ENCODE measurements around the gene DYNC2H1.

DYNC2H1 gene

DNA sequence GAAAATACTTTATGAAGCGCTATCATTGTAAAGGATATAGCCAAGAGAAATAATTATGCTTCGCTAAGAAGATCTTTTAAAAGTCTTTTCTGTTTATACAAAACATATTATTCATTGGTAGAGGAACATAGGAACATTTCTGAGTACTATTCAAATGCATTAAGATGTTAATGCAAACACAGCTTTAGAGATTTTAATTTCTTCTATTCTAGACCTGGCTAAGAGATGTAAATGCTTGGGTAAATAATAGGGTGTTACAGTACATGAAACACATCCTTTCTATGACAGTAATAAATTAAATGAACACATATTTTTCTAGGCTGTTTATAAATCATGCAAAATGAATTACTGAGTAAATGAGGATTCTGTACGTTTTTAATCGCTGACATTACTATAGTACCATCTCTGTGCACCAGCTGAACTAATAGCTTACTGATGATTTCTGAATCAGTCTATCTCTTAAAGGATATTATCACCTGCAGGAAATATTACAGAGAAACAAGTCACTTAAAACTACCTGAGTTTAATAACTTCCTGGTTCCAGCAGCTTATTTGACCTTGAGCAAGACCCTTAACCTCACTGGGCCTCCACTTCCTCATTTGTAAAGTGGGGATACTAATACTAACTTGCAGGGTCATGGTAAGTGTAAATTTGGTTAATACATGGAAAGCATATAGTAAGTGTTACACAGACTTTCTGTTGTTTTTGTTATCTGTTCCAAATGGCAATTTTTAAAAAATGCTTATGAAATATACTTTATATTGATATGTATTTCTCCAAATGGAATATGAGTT is 344.9 kb downstream of the DYNC2H1 start:
- DNase-seq = no peak

DNA sequence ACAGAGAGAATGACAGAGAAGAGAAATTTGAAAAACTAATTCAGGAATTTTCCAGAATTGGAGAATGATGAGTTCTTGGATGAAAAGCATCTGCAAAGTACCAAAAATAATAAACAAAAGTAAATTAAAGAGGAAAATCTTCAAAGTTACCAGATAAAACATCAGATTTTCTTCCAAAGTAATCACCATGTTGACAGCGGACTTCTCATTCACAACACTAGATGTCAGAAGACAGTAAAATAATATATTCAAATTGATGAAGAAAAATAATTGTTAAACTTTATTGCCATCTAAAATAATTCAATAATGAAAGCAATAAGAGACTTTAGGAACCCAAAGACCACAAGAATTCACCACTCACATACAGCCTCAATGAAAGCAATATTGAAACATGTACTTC is 355.2 kb downstream of the DYNC2H1 start:
- no peak for DNase-seq

DNA sequence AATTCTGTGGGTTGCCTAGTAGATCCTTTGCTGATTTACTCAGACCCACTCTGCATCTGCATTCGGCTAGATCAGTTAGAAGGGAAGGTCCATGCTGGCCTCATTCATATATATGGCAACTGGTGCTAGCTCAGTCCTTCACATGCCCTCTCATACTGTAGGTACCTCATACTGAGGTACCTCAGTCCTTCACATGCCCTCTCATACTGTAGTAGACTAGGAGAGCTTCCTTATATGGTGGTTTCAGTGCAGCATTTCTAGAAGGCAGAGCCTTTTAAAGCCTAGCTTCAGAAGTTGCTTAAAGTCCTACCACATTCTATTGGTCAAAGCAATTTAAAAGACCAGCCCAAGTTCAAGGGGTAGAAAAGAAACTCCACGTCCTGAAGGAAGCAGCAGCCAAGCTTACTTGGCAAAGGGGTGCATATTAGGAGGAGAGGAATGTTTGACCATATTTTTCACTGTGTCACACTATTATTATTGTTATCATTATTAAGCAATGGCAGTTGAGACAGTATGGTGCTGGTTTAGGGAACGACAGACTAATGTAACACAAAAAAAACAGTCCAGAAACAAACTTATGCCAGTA is 356.4 kb downstream of the DYNC2H1 start:
- no peak for DNase-seq

DNA sequence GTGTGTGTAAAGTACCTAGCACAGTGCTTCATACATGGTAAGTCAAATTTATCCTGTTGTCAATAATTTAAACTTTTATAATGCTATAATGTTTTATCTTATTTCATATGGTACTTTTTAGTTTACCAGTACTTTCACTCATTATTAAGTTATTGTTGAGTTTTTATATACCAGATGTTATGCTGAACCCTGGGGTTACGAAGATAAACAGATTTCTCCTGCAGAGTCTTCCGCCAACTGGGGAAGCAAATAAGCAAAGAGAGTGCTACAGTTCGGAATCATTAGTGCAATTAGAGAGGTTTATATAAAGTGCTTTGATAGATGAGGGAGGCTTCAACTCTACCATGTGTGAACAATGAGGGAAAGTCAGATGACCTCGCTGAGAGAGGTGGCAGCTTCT is 362.3 kb downstream of the DYNC2H1 start:
- no peak for DNase-seq

DNA sequence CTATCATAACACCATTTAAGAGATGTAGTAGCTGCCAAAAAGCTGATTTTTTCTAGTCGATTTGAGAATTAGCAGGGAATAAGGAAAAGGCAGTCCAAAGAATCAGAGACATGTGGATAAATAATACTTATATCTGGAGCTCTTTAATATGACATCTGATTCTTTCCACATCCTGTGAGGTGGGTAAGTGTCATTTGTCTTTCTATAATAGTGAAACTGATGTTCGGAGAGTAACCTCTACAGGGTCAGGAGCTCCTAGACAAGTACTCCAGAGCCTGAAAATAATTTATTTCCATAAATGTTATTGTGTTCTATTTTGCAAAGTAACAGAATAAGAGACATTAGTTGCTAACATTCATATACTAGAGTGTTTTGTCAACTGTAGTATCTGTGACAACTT is 367.6 kb downstream of the DYNC2H1 start:
- DNase-seq = no peak

DNA sequence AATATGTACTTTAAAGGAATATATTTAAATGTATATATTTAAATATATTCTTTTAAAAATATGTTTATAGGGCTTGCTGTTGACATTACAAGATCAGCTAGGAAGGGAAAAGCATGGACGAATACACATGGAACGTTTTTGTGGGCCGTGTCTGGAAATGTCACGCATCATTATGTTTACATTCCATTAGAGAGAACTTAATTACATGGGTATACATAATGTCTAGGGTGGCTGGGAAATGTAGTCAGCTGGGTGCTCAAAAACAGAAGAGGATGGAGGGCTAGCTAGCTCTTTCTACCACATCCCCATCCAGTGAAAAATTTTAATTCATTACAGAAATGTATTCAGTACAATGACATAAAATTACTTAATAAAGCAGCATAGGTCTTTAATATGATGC is 371.2 kb downstream of the DYNC2H1 start:
- no peak for DNase-seq

DNA sequence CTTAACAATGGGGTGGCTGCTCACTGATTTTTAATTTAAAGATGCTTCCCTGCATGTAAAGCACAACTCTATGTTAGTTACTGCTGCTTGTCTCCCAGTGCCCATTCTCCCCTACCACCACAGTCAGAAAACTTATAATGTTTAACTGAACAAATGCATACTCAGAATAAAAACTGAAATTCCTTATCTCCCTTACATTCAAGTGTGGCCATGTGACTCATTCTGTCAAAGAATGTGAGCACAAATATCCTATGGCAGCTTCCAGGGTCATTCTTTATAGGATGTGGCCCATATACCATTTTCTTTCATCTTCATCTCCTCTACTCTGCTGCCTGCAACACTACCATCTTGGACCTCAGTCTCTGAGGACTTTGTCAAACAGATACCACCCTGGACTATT is 374.8 kb downstream of the DYNC2H1 start:
- DNase-seq = no peak

DNA sequence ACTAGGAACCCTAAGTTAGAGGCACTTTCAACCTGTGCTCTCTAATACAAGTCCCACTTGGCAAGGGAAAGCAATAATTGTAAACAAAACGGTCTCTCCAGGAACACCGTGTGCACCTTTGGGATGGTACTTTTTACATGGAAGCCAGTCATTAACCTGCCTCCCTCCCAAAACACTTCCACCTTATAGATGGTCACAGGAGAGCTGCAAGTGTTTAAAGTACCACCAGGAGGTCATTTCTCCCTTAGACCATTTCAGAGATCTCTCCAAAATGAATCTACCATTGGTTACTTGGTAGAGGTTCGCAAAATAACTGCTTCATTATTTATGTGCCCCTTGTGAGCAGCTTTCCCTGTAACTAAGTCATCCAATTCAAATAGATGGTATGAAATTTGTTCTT is 375.3 kb downstream of the DYNC2H1 start:
- no peak for DNase-seq

DNA sequence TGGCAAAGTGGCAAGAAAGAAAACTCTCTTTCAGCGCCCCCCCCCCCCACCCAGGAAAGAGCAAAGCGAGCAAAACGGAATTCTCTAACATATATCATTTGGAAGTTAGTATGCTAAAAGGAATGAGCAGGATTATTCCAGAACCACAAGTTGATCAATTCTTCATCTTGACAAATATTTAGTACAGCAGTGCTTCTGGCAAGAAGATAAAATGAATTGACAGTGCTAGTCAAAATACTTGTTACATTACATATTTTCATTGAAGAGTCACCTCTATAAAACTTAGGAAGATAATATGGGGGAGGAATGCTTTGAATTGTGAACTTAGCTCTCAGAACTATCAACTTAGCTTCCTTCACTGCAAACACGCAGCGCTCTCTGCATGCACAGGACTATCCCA is 377.4 kb downstream of the DYNC2H1 start:
- no peak for DNase-seq

DNA sequence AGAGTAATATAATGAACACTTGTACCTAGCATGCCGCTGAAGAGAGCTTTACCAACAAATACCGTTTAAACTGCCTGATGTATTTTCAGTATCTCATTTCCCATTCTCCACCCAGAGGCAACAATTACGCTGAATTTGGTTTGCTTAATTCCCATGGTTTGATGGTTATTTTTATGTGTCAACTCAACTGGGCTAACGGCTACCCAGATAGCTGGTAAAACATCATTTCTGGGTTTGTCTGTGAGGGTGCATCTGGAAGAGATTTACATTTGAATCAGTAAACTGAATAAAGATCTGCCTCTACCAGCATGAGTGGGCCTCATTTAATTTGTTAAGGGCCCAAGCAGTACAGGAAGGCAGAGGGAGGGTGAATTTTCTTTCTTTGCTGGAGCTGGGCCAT is 377.9 kb downstream of the DYNC2H1 start:
- DNase-seq = no peak

DNA sequence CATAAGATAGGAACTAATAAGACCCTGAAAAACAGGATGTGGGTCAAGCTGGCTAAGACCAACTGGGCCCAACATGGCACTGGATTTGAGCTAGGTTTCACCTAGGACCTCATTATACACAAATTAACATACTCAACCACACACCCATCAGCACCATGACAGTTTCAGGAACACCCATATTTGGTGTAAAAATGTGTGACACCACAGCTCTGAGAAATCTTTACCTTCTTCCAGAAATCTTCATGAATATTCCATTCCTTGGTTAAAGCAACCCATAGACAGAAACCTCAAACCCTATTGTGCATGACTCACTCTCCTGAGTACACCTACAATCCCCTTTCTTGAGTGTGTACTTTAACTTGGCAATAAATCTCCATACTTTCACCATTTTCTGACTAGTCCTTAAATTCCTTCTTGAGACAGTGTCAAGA is 378.8 kb downstream of the DYNC2H1 start:
- DNase-seq = no peak

DNA sequence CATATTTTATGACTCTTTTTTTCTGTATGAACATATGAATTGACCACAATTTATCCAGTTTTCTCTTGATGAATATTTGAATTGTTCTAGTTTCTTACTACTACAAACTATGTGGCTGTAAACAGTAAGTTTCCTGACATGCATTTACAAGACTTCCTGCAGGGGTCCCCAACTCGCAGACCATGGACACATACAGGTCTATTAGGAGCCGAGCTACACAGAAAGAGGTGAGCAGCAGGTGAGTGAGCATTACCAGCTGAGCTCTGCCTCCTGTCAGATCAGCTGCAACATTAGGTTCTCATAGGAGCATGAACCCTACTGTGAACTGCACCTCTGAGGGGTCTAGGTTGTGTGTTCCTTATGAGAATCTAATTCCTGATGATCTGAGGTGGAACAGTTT is 379.4 kb downstream of the DYNC2H1 start:
- no peak for DNase-seq

DNA sequence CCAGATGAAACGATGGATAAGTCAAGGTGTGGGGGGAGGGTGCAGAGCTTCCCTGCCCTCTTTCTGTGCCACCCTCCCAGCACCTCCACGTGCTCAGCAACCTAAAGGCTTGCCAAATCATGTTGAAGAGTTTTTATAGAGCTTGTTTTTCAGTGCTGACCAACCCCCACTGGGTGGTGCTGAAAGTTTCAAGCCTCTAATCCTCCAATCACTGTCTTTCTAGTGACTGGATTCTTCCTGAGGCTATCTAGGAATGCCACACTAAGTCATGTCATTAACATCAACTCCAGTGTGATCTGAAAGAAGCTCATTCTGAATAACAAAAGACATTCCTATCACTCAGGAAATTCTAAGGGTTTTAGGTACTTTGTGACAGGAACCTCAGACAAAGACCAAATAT is 382.6 kb downstream of the DYNC2H1 start:
- DNase-seq = no peak

DNA sequence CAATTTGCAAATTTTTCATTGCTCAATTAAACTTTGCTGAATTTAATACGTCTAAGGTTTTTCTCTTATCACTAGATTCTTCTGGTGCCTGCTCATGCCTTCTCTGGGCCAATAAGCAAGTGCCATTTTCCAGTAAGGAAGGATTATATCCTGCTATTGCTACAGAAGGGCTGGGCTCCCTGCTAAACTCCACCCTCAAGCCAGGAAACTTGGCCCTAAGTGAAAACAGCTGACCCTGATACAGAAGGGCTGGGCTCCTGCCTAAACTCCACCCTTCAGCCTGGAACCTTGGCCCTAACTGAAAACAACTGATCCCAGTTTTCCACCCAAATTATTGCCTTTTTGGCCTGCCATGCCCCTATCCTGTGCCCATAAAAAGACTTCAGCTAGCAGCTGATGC is 385.3 kb downstream of the DYNC2H1 start:
- no peak for DNase-seq

DNA sequence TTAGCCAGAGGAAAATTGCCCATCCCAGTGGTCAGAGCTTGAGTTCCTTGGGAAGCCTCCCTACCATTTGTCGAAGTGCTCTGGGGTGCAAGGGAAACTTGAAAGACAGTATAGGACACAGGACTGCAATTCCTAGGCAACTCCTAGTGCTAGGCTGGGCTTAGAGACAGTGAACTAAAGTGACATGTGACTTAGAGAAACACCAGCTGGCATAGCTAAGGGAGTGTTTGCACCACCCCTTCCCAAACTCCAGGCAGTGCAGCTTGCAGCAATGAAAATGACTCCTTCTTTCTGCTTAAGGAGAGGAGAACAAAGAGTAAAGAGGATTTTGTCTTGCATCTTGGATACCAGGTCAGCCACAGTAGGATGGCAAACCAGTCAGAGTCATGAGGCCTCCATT is 388.0 kb downstream of the DYNC2H1 start:
- DNase-seq = no peak

DNA sequence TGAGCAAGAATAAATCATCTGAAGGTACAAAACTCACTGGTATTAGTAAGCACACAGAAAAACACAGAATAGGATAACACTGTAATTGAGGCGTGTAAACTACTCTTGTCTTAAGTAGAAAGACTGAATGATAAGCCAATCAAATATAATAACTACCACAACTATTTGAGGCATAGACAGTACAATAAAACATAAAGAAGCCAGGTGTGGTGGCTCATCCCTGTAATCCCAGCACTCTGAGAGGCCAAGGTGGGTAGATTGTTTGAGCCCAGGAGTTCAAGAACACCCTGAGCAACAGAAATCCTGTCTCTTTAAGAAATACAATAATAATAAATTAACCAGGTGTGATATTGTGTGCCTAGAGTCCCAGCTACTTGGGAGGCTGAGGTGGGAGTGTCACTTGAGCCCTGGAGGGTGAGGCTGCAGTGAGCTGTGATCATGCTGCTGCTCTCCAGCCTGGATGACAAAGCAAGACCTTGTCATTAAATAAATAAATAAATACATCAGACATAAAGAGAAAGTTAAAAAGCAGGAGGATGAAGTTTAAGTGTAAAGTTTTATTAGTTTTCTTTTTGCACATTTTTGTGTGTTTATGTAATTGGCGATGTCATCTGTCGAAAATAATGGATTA is 390.6 kb downstream of the DYNC2H1 start:
- DNase-seq = no peak

DNA sequence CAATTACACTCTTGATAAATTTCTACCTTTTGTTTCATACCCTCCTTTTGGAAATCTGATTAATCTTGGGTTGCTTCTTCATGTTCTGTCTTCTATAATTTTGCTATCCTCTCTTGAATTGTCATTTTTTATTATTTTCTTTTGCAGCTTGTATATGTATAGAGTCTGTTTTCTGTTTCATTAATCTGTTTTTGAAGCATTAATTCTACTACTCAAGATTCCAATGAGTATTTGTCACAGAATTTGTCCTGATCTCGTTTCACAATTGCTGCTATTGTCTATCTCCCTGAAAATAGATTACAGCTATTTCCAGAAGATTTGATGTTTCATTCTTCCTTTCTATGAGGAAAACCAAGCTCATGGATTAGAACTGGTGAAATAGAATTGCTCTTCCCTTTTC is 406.1 kb downstream of the DYNC2H1 start:
- no peak for DNase-seq

DNA sequence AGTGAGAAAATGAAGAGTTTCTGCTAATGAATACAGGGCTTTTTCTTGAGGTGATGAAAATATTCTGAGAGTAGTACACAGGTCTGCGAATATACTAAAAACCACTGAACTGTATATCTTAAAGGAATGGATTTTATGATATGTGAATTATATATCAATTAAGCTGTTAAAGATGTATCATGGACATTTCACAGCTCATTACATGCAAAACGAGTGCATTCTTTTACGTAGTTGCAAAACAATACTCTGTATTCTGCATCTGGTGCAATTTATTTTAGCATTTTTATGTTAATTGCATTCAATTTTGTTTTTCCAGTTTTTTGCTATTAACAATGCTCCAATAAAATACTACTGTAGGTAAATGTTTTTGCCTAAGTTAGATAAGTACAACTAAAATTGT is 411.6 kb downstream of the DYNC2H1 start:
- no peak for DNase-seq

DNA sequence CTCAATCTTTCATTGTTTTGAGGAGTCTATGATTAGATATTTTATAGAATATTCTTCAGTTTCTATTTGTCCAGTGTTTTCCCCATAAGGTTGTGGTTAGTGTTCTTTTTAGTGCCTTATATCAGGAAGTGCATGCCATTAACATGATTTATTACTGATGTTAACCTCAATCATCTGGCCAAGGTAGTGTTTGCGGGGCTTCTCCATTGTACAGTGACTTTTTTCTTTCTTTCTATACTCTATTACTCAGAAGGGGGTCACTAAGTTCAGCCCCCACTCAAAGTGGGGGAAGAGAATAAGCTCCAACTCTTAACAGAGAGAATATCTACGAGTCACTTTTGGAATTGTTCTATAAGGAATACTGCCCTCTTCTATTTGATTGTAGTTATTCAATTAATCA is 415.8 kb downstream of the DYNC2H1 start:
- DNase-seq = no peak

DNA sequence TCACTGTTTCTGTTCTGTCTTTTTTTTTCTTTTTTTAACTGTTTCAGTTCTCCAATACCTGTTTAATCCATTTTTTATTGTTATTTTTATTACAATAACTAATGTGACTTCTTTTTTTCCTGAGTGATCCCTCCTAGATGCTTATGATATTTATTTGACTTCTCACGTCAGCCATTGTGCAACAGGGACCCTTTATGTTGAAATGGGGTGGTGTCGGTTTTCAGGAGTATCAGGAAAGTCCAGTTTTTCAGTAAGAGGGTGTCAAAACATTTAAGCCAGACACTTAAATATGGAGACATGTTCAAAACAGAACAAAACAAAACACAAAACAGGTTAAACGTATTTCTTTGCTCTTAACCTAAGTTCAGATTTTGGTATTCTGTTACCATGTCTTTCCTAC is 418.8 kb downstream of the DYNC2H1 start:
- DNase-seq = no peak

DNA sequence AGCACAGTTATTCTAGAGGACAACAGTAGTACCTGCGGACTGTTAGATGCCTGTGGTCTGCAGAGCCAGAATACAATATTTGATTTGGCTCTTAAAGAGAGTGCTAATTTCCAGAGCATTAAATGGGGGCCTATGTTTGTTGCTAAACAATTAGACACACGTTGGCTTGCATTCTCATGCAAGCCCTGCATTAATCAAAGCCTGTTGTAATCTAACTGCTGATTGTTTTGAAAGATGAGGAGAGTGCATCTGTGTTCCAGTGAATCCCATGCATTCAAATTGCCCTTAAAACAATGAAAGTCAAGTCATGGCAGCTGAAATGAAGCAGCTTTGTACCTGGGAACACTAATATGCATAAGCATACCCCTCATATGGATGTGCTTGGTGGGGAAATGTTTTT is 419.4 kb downstream of the DYNC2H1 start:
- no peak for DNase-seq

DNA sequence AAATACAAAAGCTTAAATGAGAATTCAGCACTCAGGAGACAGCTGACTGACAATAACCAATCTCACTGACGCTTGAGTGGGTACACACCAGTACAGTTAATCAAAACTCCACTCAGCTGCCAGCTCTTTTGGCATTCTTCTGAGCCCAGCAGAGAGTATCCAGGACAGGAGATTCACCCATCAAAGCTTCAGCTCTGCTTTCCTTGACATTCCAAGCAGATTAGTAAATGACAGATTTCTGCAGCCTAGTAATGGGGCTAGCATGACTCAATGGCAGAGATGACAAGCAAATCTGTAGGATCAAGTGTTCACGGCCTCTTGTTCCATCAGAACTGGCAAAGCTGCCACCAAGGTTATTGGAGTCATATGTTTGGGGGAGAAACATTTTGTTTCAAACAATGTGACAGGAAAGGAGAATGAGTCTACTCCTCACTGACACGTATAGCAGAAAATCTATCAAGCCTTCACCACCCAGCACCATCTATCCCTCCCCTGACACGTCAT is 420.0 kb downstream of the DYNC2H1 start:
- no peak for DNase-seq

All from amygdala (tissue), 56 donors.